GM12878 (cell line): Measurements from ENCODE around the gene RRBP1. TPM values are rescaled to one million over a fixed set of nuclear protein-coding genes. Genes with fewer than 3 reads are reported as not detected.

Source experiments
- ATAC-seq: fragments of 200-7000 bp; cut with Tn5 transposase; 3 replicates; pipeline ENCODE4 v1.9.1; 2020; ENCODE audit warnings: mild to moderate bottlenecking, moderate library complexity
- BruUV-seq: library from RNA; stranded (reverse); fragments of 400-500 nt; replicated peaks from 2 replicates; lab custom pipeline; 2021; lab: Mats Ljungman, UMichigan
- CTCF ChIA-PET: fragments of 300-600 bp; sonication (Branson Sonifier 250); formaldehyde crosslinking; extraction: SDS; loops from one replicate; lab custom pipeline; 2021; ENCODE audit warnings: inconsistent platforms; lab: Yijun Ruan, JAX
- POLR2A ChIA-PET: fragments of 350-600 bp; formaldehyde crosslinking; extraction: SDS; loops from one replicate; lab custom pipeline; 2021; ENCODE audit warnings: inconsistent platforms; lab: Charles Lee
- RAD21 ChIA-PET: fragments of 300-600 bp; sonication (Branson Sonifier 250); formaldehyde crosslinking; loops from one replicate; lab custom pipeline; 2023; ENCODE audit warnings: antibody characterized with exemption; ENCODE audit not compliant: unreplicated experiment; lab: Charles Lee
- SMC1A ChIA-PET: fragments of 300-600 bp; sonication (Branson Sonifier 250); formaldehyde crosslinking; loops from one replicate; lab custom pipeline; 2023; ENCODE audit not compliant: unreplicated experiment, uncharacterized antibody; lab: Charles Lee
- DNase-seq: peaks from one replicate; pipeline ENCODE4 v3.0.0-alpha.2; 2011; ENCODE audit warnings: low read depth, low spot score
- FAIRE-seq: peaks from 3 replicates; lab custom pipeline; 2011; peaks lifted over from hg19 to GRCh38; lab: Jason Lieb, UNC
- H2AFZ ChIP-seq: 2 replicates; pipeline ENCODE4 v1.6.0; 2011; ENCODE audit warnings: low read depth, low read length, control low read depth; ENCODE audit not compliant: control insufficient read depth
- H3K27ac ChIP-seq: 2 replicates; pipeline ENCODE4 v1.5.1; 2011; ENCODE audit warnings: control low read depth; ENCODE audit not compliant: control insufficient read depth, insufficient read depth
- H3K27me3 ChIP-seq, 2 experiments: replicated peaks in 1 of 2; 2 replicates each; pipeline versions ENCODE4 v1.6.0 to v1.6.1; 2011; ENCODE audit warnings: low read length in 1 of 2; ENCODE audit not compliant: control insufficient read depth in 2 of 2, insufficient read depth in 2 of 2
- H3K36me3 ChIP-seq, 2 experiments: 2 replicates each; pipeline ENCODE4 v1.5.1; 2011; ENCODE audit warnings: low read length in 1 of 2; ENCODE audit not compliant: control insufficient read depth in 2 of 2, insufficient read depth in 2 of 2
- H3K4me1 ChIP-seq: 2 replicates; pipeline ENCODE4 v1.6.1; 2011; ENCODE audit warnings: mild to moderate bottlenecking, low read length, moderate library complexity, mixed read lengths; ENCODE audit not compliant: control insufficient read depth, insufficient read depth
- H3K4me2 ChIP-seq: 2 replicates; pipeline ENCODE4 v1.6.0; 2011; ENCODE audit warnings: control low read depth; ENCODE audit not compliant: control insufficient read depth, insufficient read depth
- H3K4me3 ChIP-seq: fragments of 200-600 bp; sonication (generic); 2 replicates; pipeline ENCODE4 v1.5.1; 2016
- H3K79me2 ChIP-seq: 2 replicates; pipeline ENCODE4 v1.6.0; 2011; ENCODE audit warnings: low read length; ENCODE audit not compliant: control insufficient read depth, insufficient read depth
- H3K9ac ChIP-seq: 2 replicates; pipeline ENCODE4 v1.8.0; 2011; ENCODE audit warnings: low read length, control low read depth, mixed read lengths; ENCODE audit not compliant: control insufficient read depth, insufficient read depth
- H3K9me3 ChIP-seq: replicated peaks from 3 replicates; pipeline ENCODE4 v1.5.1; 2011; ENCODE audit warnings: mild to moderate bottlenecking, low read length; ENCODE audit not compliant: control insufficient read depth, insufficient read depth
- H4K20me1 ChIP-seq: 2 replicates; pipeline ENCODE4 v1.6.0; 2011; ENCODE audit not compliant: control insufficient read depth, insufficient read depth
- BACH1 ChIP-seq: fragments of 450-650 bp; IDR thresholded peaks from 2 replicates; pipeline ENCODE4 v1.6.1; 2017; ENCODE audit warnings: mild to moderate bottlenecking, borderline replicate concordance
- ETV6 ChIP-seq, 2 experiments: fragments of 450-650 bp in 1 of 2; IDR thresholded peaks in 1 of 2; conservative IDR thresholded peaks in 1 of 2; 2 replicates each; pipeline ENCODE4 v1.6.1; 2014; ENCODE audit warnings: antibody characterized with exemption in 1 of 2, borderline replicate concordance in 1 of 2, low read depth in 1 of 2, mild to moderate bottlenecking in 1 of 2, moderate library complexity in 1 of 2
- FOS ChIP-seq: IDR thresholded peaks from 3 replicates; pipeline ENCODE4 v1.6.1; 2011; ENCODE audit warnings: borderline replicate concordance; ENCODE audit not compliant: insufficient read length; ENCODE audit errors: extremely low read depth
- HSF1 ChIP-seq: fragments of 150-350 bp; IDR thresholded peaks from 2 replicates; pipeline ENCODE4 v1.6.1; 2014; ENCODE audit warnings: mild to moderate bottlenecking, low read depth, low read length
- MXI1 ChIP-seq: fragments of 150-350 bp; IDR thresholded peaks from 2 replicates; pipeline ENCODE4 v1.6.1; 2011; ENCODE audit warnings: low read depth, mild to moderate bottlenecking, inconsistent platforms, low read length, improper control_type of control experiment
- NRF1 ChIP-seq: conservative IDR thresholded peaks from 2 replicates; pipeline ENCODE4 v1.6.1; 2011; ENCODE audit warnings: mild to moderate bottlenecking, low read depth, low read length, improper control_type of control experiment
- RB1 ChIP-seq: fragments of 450-650 bp; formaldehyde crosslinking; IDR thresholded peaks from 2 replicates; pipeline ENCODE4 v1.6.1; 2017; ENCODE audit warnings: mild to moderate bottlenecking, borderline replicate concordance
- STAT1 ChIP-seq: fragments of 450-650 bp; conservative IDR thresholded peaks from 2 replicates; pipeline ENCODE4 v1.6.1; 2014; ENCODE audit warnings: antibody characterized with exemption, mild to moderate bottlenecking
- WGBS: methylation state at CpG from one replicate; pipeline ENCODE4 v1.1.6; 2016; ENCODE audit warnings: low lambda C conversion rate; ENCODE audit not compliant: insufficient replicate concordance, insufficient coverage; ENCODE audit errors: missing lambda C conversion rate; 5-methylcytosine and 5-hydroxymethylcytosine counted together
- in situ Hi-C: fragments of 300-500 bp; cut with MboI; formaldehyde crosslinking; loops from 9 replicates; pipeline ENCODE4 v1.14.3; 2018; ENCODE audit warnings: mixed read lengths
- intact Hi-C: fragments of 100-400 bp; cut with micrococcal nuclease; formaldehyde crosslinking; loops from one replicate; pipeline ENCODE4 v1.14.2; 2022; ENCODE audit not compliant: unreplicated experiment
- polyA plus RNA-seq, 11 experiments: library from polyadenylated mRNA; depleted of rRNA in 4 of 11; unstranded in 6 of 11; stranded (reverse) in 5 of 11; fragments of >200 nt; fragmentation: Nextera tagmentation in 4 of 11; fragmentation: Illumina TruSeq in 1 of 11; extraction: Ambion mirVana in 4 of 11; extraction: Trizol in 1 of 11; gene quantifications; 1 replicate in 1 of 11; 2 replicates in 10 of 11; pipeline versions ENCODE4 v1.2.1 to v1.2.3, GENCODE V29; 2011 to 2016; ENCODE audit warnings: inconsistent platforms in 2 of 11, missing spikeins in 2 of 11, low read depth in 1 of 11
- total RNA-seq, 4 experiments: library from RNA; depleted of rRNA in 3 of 4; stranded (reverse); fragments of >200 nt in 3 of 4; fragmentation: Illumina TruSeq in 1 of 4; extraction: Trizol in 1 of 4; gene quantifications; 2 replicates each; pipeline versions ENCODE4 v1.2.1 to v1.2.3, GENCODE V29; 2013 to 2021
- TF ChIP-seq, protein P1 (sequence below): fragments of 450-650 bp; IDR thresholded peaks from 2 replicates; pipeline ENCODE4 v1.6.1; 2014; ENCODE audit warnings: mild to moderate bottlenecking
- TF ChIP-seq, protein P2 (sequence below): fragments of 450-650 bp; IDR thresholded peaks from 2 replicates; pipeline ENCODE4 v1.6.1; 2017; ENCODE audit warnings: borderline replicate concordance
- TF ChIP-seq, protein P3 (sequence below), 3 experiments: IDR thresholded peaks in 2 of 3; conservative IDR thresholded peaks in 1 of 3; 2 replicates each; pipeline ENCODE4 v1.5.1; 2011; ENCODE audit warnings: low read depth in 3 of 3, low read length in 3 of 3, mild to moderate bottlenecking in 3 of 3, control low read depth in 2 of 3, moderate library complexity in 2 of 3, inconsistent platforms in 1 of 3, mixed read lengths in 1 of 3; ENCODE audit not compliant: control insufficient read depth in 2 of 3, insufficient read depth in 1 of 3; ENCODE audit errors: extremely low read depth in 1 of 3
- TF ChIP-seq, protein P4 (sequence below): fragments of 450-650 bp; IDR thresholded peaks from 2 replicates; pipeline ENCODE4 v1.6.1; 2017; ENCODE audit warnings: mild to moderate bottlenecking

The RRBP1 gene
- total and polyA plus RNA-seq, 10 of the 15 experiments (the other 5 are each of a cell fraction or from before 2014, with no cell fraction given), result 1.2 to 57.4 (median 24.6) TPM

DNA sequence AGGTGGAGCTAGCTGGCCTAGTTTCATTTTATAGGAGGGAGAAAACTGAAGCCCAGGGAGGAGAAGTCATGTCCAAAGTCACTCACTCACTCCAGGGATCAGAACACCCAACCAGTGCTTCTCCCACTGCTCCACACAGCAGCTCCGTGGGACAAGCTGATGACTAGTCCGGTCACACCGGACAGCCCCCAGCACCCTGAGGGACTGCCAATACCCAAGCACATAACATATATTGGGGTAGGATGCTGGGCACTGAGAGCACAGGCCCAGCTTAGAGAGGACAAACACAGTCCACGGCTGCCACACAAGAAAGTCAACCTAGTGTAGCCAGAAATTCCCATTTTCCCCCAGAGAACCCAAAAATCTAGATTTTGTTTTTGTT is 5.7 kb downstream of the RRBP1 start (continued):
- TF ChIP-seq MXI1 (no peak), FOS (no peak), BACH1 (no peak)
- TF ChIP-seq, protein P1, sequence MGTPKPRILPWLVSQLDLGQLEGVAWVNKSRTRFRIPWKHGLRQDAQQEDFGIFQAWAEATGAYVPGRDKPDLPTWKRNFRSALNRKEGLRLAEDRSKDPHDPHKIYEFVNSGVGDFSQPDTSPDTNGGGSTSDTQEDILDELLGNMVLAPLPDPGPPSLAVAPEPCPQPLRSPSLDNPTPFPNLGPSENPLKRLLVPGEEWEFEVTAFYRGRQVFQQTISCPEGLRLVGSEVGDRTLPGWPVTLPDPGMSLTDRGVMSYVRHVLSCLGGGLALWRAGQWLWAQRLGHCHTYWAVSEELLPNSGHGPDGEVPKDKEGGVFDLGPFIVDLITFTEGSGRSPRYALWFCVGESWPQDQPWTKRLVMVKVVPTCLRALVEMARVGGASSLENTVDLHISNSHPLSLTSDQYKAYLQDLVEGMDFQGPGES, result no peak
- TF ChIP-seq, protein P2, sequence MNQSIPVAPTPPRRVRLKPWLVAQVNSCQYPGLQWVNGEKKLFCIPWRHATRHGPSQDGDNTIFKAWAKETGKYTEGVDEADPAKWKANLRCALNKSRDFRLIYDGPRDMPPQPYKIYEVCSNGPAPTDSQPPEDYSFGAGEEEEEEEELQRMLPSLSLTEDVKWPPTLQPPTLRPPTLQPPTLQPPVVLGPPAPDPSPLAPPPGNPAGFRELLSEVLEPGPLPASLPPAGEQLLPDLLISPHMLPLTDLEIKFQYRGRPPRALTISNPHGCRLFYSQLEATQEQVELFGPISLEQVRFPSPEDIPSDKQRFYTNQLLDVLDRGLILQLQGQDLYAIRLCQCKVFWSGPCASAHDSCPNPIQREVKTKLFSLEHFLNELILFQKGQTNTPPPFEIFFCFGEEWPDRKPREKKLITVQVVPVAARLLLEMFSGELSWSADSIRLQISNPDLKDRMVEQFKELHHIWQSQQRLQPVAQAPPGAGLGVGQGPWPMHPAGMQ, result no peak
- TF ChIP-seq, all 136 proteins: peak for 0

GRCh38 chr20:17675519-17676377 is 6.3 kb downstream of the RRBP1 start:
- Histone ChIP-seq H3K79me2 (peaks cover 33% of the 10 kb centered on the region), H2AFZ (no peak overlapping the region), H3K4me3 (no peak overlapping the region), H3K36me3 (no peaks in the 10 kb centered on the region; a peak in 3 of 4 replicates), H3K9me3 (no peaks in the 10 kb centered on the region), H3K9ac (no peak overlapping the region), H3K4me2 (no peak overlapping the region), H3K27ac (no peak overlapping the region), H3K27me3 (no peaks in the 10 kb centered on the region), H4K20me1 (no peaks in the 10 kb centered on the region; the same call in 1 of the 2 replicates), H3K4me1 (peaks cover 8% of the 10 kb centered on the region)
- ATAC-seq, result no peak
- ChIA-PET POLR2A (no interaction called here), SMC1A (no interaction called here), CTCF (interaction anchor here (0.6 to 1.2 kb wide), 2 partner anchors 162 to 222 kb away, joined by 3 read pairs; no protein-coding TSS in a partner anchor), RAD21 (no interaction called here)
- no TSS peak for BruUV-seq
- FAIRE-seq, result no peak
- intact Hi-C loops, result no loop called here
- no peak for DNase-seq
- in situ Hi-C loops, result loop anchor here (5.0 kb wide), 1 partner anchor 227 kb away; no protein-coding TSS in a partner anchor
- 88% methylated on average over 13 of the region's 13 CpGs for WGBS
- TF ChIP-seq, protein P3, sequence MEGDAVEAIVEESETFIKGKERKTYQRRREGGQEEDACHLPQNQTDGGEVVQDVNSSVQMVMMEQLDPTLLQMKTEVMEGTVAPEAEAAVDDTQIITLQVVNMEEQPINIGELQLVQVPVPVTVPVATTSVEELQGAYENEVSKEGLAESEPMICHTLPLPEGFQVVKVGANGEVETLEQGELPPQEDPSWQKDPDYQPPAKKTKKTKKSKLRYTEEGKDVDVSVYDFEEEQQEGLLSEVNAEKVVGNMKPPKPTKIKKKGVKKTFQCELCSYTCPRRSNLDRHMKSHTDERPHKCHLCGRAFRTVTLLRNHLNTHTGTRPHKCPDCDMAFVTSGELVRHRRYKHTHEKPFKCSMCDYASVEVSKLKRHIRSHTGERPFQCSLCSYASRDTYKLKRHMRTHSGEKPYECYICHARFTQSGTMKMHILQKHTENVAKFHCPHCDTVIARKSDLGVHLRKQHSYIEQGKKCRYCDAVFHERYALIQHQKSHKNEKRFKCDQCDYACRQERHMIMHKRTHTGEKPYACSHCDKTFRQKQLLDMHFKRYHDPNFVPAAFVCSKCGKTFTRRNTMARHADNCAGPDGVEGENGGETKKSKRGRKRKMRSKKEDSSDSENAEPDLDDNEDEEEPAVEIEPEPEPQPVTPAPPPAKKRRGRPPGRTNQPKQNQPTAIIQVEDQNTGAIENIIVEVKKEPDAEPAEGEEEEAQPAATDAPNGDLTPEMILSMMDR (IDR thresholded peaks at IDR 0.05 in 2 of 3, conservative IDR thresholded peaks at IDR 0.05 in 1 of 3; ENCODE audit: control insufficient read depth in 2 of 3, extremely low read depth in 1 of 3, insufficient read depth in 1 of 3, low read depth in 3 of 3, low read length in 3 of 3), result no peak
- TF ChIP-seq STAT1 (no peak), NRF1 (no peak), RB1 (no peak), HSF1 (no peak), ETV6 (conservative IDR thresholded peaks at IDR 0.05 in 1 of 2, IDR thresholded peaks at IDR 0.05 in 1 of 2; ENCODE audit: borderline replicate concordance in 1 of 2, low read depth in 1 of 2) (no peak)
- TF ChIP-seq, protein P4, sequence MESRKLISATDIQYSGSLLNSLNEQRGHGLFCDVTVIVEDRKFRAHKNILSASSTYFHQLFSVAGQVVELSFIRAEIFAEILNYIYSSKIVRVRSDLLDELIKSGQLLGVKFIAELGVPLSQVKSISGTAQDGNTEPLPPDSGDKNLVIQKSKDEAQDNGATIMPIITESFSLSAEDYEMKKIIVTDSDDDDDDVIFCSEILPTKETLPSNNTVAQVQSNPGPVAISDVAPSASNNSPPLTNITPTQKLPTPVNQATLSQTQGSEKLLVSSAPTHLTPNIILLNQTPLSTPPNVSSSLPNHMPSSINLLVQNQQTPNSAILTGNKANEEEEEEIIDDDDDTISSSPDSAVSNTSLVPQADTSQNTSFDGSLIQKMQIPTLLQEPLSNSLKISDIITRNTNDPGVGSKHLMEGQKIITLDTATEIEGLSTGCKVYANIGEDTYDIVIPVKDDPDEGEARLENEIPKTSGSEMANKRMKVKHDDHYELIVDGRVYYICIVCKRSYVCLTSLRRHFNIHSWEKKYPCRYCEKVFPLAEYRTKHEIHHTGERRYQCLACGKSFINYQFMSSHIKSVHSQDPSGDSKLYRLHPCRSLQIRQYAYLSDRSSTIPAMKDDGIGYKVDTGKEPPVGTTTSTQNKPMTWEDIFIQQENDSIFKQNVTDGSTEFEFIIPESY, result no peak
